Measurements from ENCODE around the gene CEACAM4. TPM values are rescaled to one million over a fixed set of nuclear protein-coding genes. Genes with fewer than 3 reads are reported as not detected.

Gene CEACAM4
- total and polyA plus RNA-seq, 9 of the 15 experiments (the other 6 are each of a cell fraction or from before 2014, with no cell fraction given) = not detected

- TF ChIP-seq ZKSCAN8 (CRISPR knock-in tag; IDR thresholded peaks at IDR 0.05) (no peak), ZFPM2 (CRISPR knock-in tag; IDR thresholded peaks at IDR 0.05) (no peak), FOXJ3 (CRISPR knock-in tag; IDR thresholded peaks at IDR 0.05) (no peak), ZBTB9 (CRISPR knock-in tag; IDR thresholded peaks at IDR 0.05) (no peak), CBX3 (IDR thresholded peaks at IDR 0.05; ENCODE audit: borderline replicate concordance in 1 of 2, low read length in 2 of 2) (no peak), ZNF75A (CRISPR knock-in tag; IDR thresholded peaks at IDR 0.05) (no peak), ZNF589 (CRISPR knock-in tag; IDR thresholded peaks at IDR 0.05; ENCODE audit: low read depth) (no peak)
Observed at GRCh38 chr19:41649827-41650226, 23.0 kb upstream of the CEACAM4 start (continued).

- Histone ChIP-seq H3K9ac (ENCODE audit: insufficient read depth in 1 of 2, low read depth in 2 of 2, low read length in 2 of 2) (no peak overlapping the region), H2AFZ (ENCODE audit: low read depth, low read length) (no peak overlapping the region), H3K27me3 (ENCODE audit: control insufficient read depth in 2 of 2, insufficient read depth in 2 of 2, low read length in 2 of 2) (peaks cover 0 to 4% of the 10 kb centered on the region in 2 experiments; a peak in 1 of 5 replicates), H3K4me3 (no peak overlapping the region), H3K9me1 (ENCODE audit: control insufficient read depth, insufficient read depth, low read length) (no peaks in the 10 kb centered on the region), H3K27ac (ENCODE audit: extremely low read depth, low read depth, low read length) (no peak overlapping the region), H4K20me1 (replicated peaks; ENCODE audit: control insufficient read depth, insufficient read depth, low read length) (no peaks in the 10 kb centered on the region), H3K79me2 (ENCODE audit: control insufficient read depth, insufficient read depth, low read length) (no peaks in the 10 kb centered on the region), H3K9me3 (replicated peaks; ENCODE audit: control insufficient read depth, insufficient read depth, low read depth, low read length) (no peaks in the 10 kb centered on the region), H3K4me1 (replicated peaks in 1 of 2; ENCODE audit: control insufficient read depth in 2 of 2, insufficient read depth in 2 of 2, low read length in 2 of 2) (no peaks in the 10 kb centered on the region), H3K4me2 (ENCODE audit: insufficient read depth, low read length) (no peak overlapping the region), H3K36me3 (ENCODE audit: control insufficient read depth, insufficient read depth, low read length) (no peaks in the 10 kb centered on the region)
- ChIA-PET POLR2A (interaction anchor here (1.4 kb wide), 1 partner anchor 36 kb away, joined by 3 read pairs; no protein-coding TSS in a partner anchor), CTCF (ENCODE audit: low intra/inter-chr PET ratio) (no interaction called here)
- ATAC-seq = peak; percentile 74; the same call in 2 of the 3 replicates
- no peak for FAIRE-seq
- DNase-seq (ENCODE audit: extremely low read depth in 1 of 4, low spot score in 3 of 4) = peak; percentile 37 to 60 (median 56)
- no TSS peak for BruUV-seq (replicated peaks)
- 15% methylated on average over 14 of the region's 14 CpGs for WGBS (ENCODE audit: insufficient coverage, low coverage, missing lambda C conversion rate)
- in situ Hi-C loops (cut with MboI) = no loop called here
- intact Hi-C loops (cut with micrococcal nuclease) = no loop called here
- no peak for TF ChIP-seq EP400 (IDR thresholded peaks at IDR 0.05)
- peak; percentile 82 for TF ChIP-seq CTCFL (IDR thresholded peaks at IDR 0.05; ENCODE audit: borderline replicate concordance, insufficient read depth, low read depth, low read length, poor library complexity, severe bottlenecking)
- TF ChIP-seq E2F6 (IDR thresholded peaks at IDR 0.05; ENCODE audit: borderline replicate concordance in 1 of 2, extremely low read depth in 1 of 2, insufficient read depth in 1 of 2, insufficient read length in 1 of 2, low read depth in 1 of 2, low read length in 1 of 2, poor library complexity in 1 of 2, severe bottlenecking in 1 of 2) = peak in 1 of 2 experiments; percentile 64
- TF ChIP-seq CCNT2 (IDR thresholded peaks at IDR 0.05; ENCODE audit: borderline replicate concordance, extremely low read depth, insufficient read length, low read depth, low read length) = no peak
- peak; percentile 52; the same call in 1 of the 2 replicates for TF ChIP-seq MYC (IDR thresholded peaks at IDR 0.05; ENCODE audit: low read depth, low read length)
- TF ChIP-seq MYC (CRISPR knock-in tag; IDR thresholded peaks at IDR 0.05; ENCODE audit: borderline replicate concordance, low read depth) = no peak
Observed at GRCh38 chr19:41646589-41647204, 19.8 kb upstream of the CEACAM4 start.
